A549 (cell line): Measurements from ENCODE around the gene CDC14A. TPM values are rescaled to one million over a fixed set of nuclear protein-coding genes. Genes with fewer than 3 reads are reported as not detected.

Experiments used
- ATAC-seq, 2 experiments: fragments of 200-7000 bp in 1 of 2; fragments of >200 bp in 1 of 2; cut with Nextera tagmentation in 1 of 2; cut with Tn5 transposase in 1 of 2; 3 replicates each; pipeline versions ENCODE4 v1.8.0 to v1.9.1; 2018 to 2020; ENCODE audit warnings: mild to moderate bottlenecking in 1 of 2, moderate library complexity in 1 of 2
- CTCF ChIA-PET: fragments of 300-600 bp; sonication (Branson Sonifier 250); formaldehyde crosslinking; extraction: SDS; loops from one replicate; lab custom pipeline; 2021; ENCODE audit warnings: antibody characterized with exemption, inconsistent platforms; lab: Yijun Ruan, JAX
- POLR2A ChIA-PET: fragments of 350-600 bp; formaldehyde crosslinking; extraction: SDS; loops from one replicate; lab custom pipeline; 2021; ENCODE audit warnings: antibody characterized with exemption, inconsistent platforms; lab: Yijun Ruan, JAX
- DNase-seq, 2 experiments: peaks; one replicate each; pipeline versions ENCODE4 v3.0.0 to v3.0.0-alpha.2; 2011 to 2016; ENCODE audit warnings: low read depth in 1 of 2, low spot score in 1 of 2
- FAIRE-seq: peaks from 2 replicates; lab custom pipeline; 2011; peaks lifted over from hg19 to GRCh38; lab: Jason Lieb, UNC
- H3K27ac ChIP-seq, 2 experiments: fragments of >200 bp; sonication (Bioruptor Twin); formaldehyde crosslinking; 3 replicates each; pipeline ENCODE4 v1.5.1; 2016 to 2017
- H3K4me1 ChIP-seq: fragments of >200 bp; sonication (Bioruptor Twin); formaldehyde crosslinking; 3 replicates; pipeline ENCODE4 v1.6.1; 2016
- H3K4me2 ChIP-seq: fragments of >200 bp; sonication (Bioruptor Twin); formaldehyde crosslinking; 3 replicates; pipeline ENCODE4 v1.6.1; 2016
- H3K4me3 ChIP-seq: fragments of >200 bp; sonication (Bioruptor Twin); formaldehyde crosslinking; 3 replicates; pipeline ENCODE4 v1.5.1; 2016
- H3K9me3 ChIP-seq: fragments of >200 bp; sonication (Bioruptor Twin); formaldehyde crosslinking; 3 replicates; pipeline ENCODE4 v1.6.1; 2016
- CBX2 ChIP-seq: fragments of 200-600 bp; sonication (generic); IDR thresholded peaks from 2 replicates; pipeline ENCODE4 v1.6.1; 2016; ENCODE audit warnings: low read depth, mild to moderate bottlenecking, borderline replicate concordance
- CBX8 ChIP-seq: fragments of 200-600 bp; sonication (generic); IDR thresholded peaks from 2 replicates; pipeline ENCODE4 v1.6.1; 2016
- CEBPB ChIP-seq, 2 experiments: fragments of >200 bp in 1 of 2; sonication (Bioruptor Twin) in 1 of 2; formaldehyde crosslinking in 1 of 2; IDR thresholded peaks; 2 replicates each; pipeline ENCODE4 v1.6.1; 2012 to 2016
- CTCF ChIP-seq: fragments of >200 bp; sonication (Bioruptor Twin); formaldehyde crosslinking; IDR thresholded peaks from 3 replicates; pipeline ENCODE4 v1.5.1; 2016
- E2F6 ChIP-seq: IDR thresholded peaks from 2 replicates; pipeline ENCODE4 v1.6.1; 2012; ENCODE audit warnings: low read depth, borderline replicate concordance
- ELK1 ChIP-seq: fragments of 150-350 bp; IDR thresholded peaks from 2 replicates; pipeline ENCODE4 v1.6.1; 2014; ENCODE audit warnings: low read depth, mild to moderate bottlenecking, low read length
- ESRRA ChIP-seq: fragments of 150-350 bp; IDR thresholded peaks from 2 replicates; pipeline ENCODE4 v1.6.1; 2014; ENCODE audit warnings: mild to moderate bottlenecking, low read length, borderline replicate concordance
- FOXS1 ChIP-seq: fragments of 250-450 bp; sonication (Bioruptor Pico); IDR thresholded peaks from 2 replicates; pipeline ENCODE4 v1.5.0; 2020; ENCODE audit warnings: mild to moderate bottlenecking, moderate library complexity
- MAX ChIP-seq: IDR thresholded peaks from 2 replicates; pipeline ENCODE4 v1.6.1; 2012
- RAD21 ChIP-seq, 2 experiments: fragments of >200 bp in 1 of 2; sonication (Bioruptor Twin) in 1 of 2; formaldehyde crosslinking in 1 of 2; IDR thresholded peaks in 1 of 2; conservative IDR thresholded peaks in 1 of 2; 2 replicates in 1 of 2; 3 replicates in 1 of 2; pipeline ENCODE4 v1.6.1; 2012 to 2018; ENCODE audit warnings: inconsistent platforms in 1 of 2
- SREBF2 ChIP-seq: fragments of 450-650 bp; IDR thresholded peaks from 2 replicates; pipeline ENCODE4 v1.6.1; 2014; ENCODE audit warnings: mild to moderate bottlenecking, moderate library complexity
- WGBS: methylation state at CpG from one replicate; pipeline ENCODE4 v1.1.6; 2017; ENCODE audit errors: missing lambda C conversion rate; 5-methylcytosine and 5-hydroxymethylcytosine counted together
- polyA plus RNA-seq, 4 experiments: library from polyadenylated mRNA; depleted of rRNA in 3 of 4; stranded (reverse); fragments of >200 nt; fragmentation: RNase III in 1 of 4; extraction: RNeasy Plus Mini Kit Qiagen cat#74134 plus additional on column Dnase treatment in 1 of 4; gene quantifications; 2 replicates in 3 of 4; 3 replicates in 1 of 4; pipeline ENCODE4 v1.2.3, GENCODE V29; 2011 to 2017

CDC14A gene
- polyA plus RNA-seq, 2 of the 4 experiments (the other 2 are of a cell fraction): 1.6 to 4.1 TPM

- peak overlapping the region; percentile 96 for H3K4me2 ChIP-seq
- FAIRE-seq (no peak), DNase-seq (peak in 1 of 2 experiments; percentile 7), ATAC-seq (peak; percentile 75 to 81)
- ChIA-PET CTCF (interaction anchor here (1.2 kb wide), 1 partner anchor 329 kb away, joined by 4 read pairs; no protein-coding TSS in a partner anchor), POLR2A (no interaction called here)
- peak overlapping the region in 1 of 2 experiments; percentile 59; a peak in 3 of 6 replicates for H3K27ac ChIP-seq
- H3K4me3 ChIP-seq: peak overlapping the region; percentile 44
- TF ChIP-seq E2F6: 0 out of 2 replicates have a peak, but pooled peaks have one; percentile 34
- TF ChIP-seq MAX: peak; percentile 62
- TF ChIP-seq ESRRA: no peak
- 11% methylated on average over 5 of the region's 105 CpGs for WGBS
- no peaks in the 10 kb centered on the region for H3K9me3 ChIP-seq
- H3K4me1 ChIP-seq: peaks cover 9% of the 10 kb centered on the region; the same call in 1 of the 3 replicates
These were observed 186.9 kb downstream of the CDC14A start for GRCh38 chr1:100538913-100539835.

- FAIRE-seq (no peak), DNase-seq (peak in 1 of 2 experiments; percentile 9), ATAC-seq (peak in 1 of 2 experiments; percentile 45; a peak in 4 of 6 replicates)
- Histone ChIP-seq H3K4me3 (peak overlapping the region; percentile 44), H3K27ac (peak overlapping the region in 1 of 2 experiments; percentile 59; a peak in 3 of 6 replicates), H3K9me3 (no peaks in the 10 kb centered on the region)
- CTCF ChIA-PET: no interaction called here
- TF ChIP-seq CBX2 (no peak), E2F6 (peak; percentile 25; the same call in 1 of the 2 replicates)
- TF ChIP-seq, all 56 proteins: peak for 1
- H3K4me1 ChIP-seq: peaks cover 9% of the 10 kb centered on the region; the same call in 1 of the 3 replicates
- peak overlapping the region; percentile 96 for H3K4me2 ChIP-seq
- WGBS: 82% methylated on average over 10 of the region's 57 CpGs
- POLR2A ChIA-PET: no interaction called here
These were observed 187.7 kb downstream of the CDC14A start for GRCh38 chr1:100539836-100540536.

- no peak for TF ChIP-seq SREBF2
- TF ChIP-seq ELK1: no peak
- no peak for TF ChIP-seq CBX8
- no peak for TF ChIP-seq FOXS1 (CRISPR knock-in tag)
- TF ChIP-seq CEBPB (IDR thresholded peaks at IDR 0.05): no peak
- no peak for TF ChIP-seq RAD21 (conservative IDR thresholded peaks at IDR 0.05 in 1 of 2, IDR thresholded peaks at IDR 0.05 in 1 of 2)
- TF ChIP-seq ESRRA: no peak
- TF ChIP-seq, all 56 proteins: peak for 0
- H3K4me3 ChIP-seq: no peak overlapping the region
- no peak overlapping the region for H3K4me2 ChIP-seq
- ChIA-PET POLR2A (no interaction called here), CTCF (interaction anchor here (1.4 kb wide), 1 partner anchor 78 kb away, joined by 3 read pairs; no protein-coding TSS in a partner anchor)
- DNase-seq (no peak), FAIRE-seq (no peak), ATAC-seq (no peak)
- WGBS: 98% methylated on average over 2 of the region's 2 CpGs
- no peak overlapping the region for H3K27ac ChIP-seq
- peaks cover 9% of the 10 kb centered on the region; the same call in 1 of the 3 replicates for H3K4me1 ChIP-seq
- no peaks in the 10 kb centered on the region for H3K9me3 ChIP-seq
These were observed 190.0 kb downstream of the CDC14A start for GRCh38 chr1:100542285-100542684.

GRCh38 chr1:100543640-100544039 lies 191.3 kb downstream of the CDC14A start:
- H3K9me3 ChIP-seq: no peaks in the 10 kb centered on the region
- no peak overlapping the region for H3K27ac ChIP-seq
- CTCF ChIA-PET: interaction anchor here (1.1 kb wide), 1 partner anchor 325 kb away, joined by 3 read pairs; no protein-coding TSS in a partner anchor
- WGBS: 40% methylated on average over 2 of the region's 2 CpGs
- FAIRE-seq: no peak
- no peak overlapping the region for H3K4me3 ChIP-seq
- no peak for TF ChIP-seq CBX8
- no peak for TF ChIP-seq ELK1
- 0 out of 5 replicates have a peak, but pooled peaks of 1 of the 2 experiments have one; percentile 8 for TF ChIP-seq RAD21 (conservative IDR thresholded peaks at IDR 0.05 in 1 of 2, IDR thresholded peaks at IDR 0.05 in 1 of 2)
- peak; percentile 13; the same call in 2 of the 3 replicates for TF ChIP-seq CTCF
- TF ChIP-seq, all 56 proteins: peak for 2
- DNase-seq (peak in 1 of 2 experiments; percentile 21), ATAC-seq (peak in 1 of 2 experiments; percentile 73; a peak in 3 of 6 replicates)
- peaks cover 9% of the 10 kb centered on the region; the same call in 1 of the 3 replicates for H3K4me1 ChIP-seq
- H3K4me2 ChIP-seq: no peak overlapping the region
- POLR2A ChIA-PET: no interaction called here
